CD4-positive, alpha-beta T cell treated with Interleukin-2 at 100 ng/mL for 4 hours (primary cell): ENCODE data around the gene COQ8B.
"Not testable (repeated sequence)": the region's sequence is repeated elsewhere in the genome, so short reads cannot be mapped to it uniquely, and the experiment has no call there.

Experiments used
- DNase-seq: peaks from one replicate; pipeline ENCODE4 v3.0.0-alpha.2; 2020; ENCODE audit warnings: low spot score

Gene COQ8B

DNA sequence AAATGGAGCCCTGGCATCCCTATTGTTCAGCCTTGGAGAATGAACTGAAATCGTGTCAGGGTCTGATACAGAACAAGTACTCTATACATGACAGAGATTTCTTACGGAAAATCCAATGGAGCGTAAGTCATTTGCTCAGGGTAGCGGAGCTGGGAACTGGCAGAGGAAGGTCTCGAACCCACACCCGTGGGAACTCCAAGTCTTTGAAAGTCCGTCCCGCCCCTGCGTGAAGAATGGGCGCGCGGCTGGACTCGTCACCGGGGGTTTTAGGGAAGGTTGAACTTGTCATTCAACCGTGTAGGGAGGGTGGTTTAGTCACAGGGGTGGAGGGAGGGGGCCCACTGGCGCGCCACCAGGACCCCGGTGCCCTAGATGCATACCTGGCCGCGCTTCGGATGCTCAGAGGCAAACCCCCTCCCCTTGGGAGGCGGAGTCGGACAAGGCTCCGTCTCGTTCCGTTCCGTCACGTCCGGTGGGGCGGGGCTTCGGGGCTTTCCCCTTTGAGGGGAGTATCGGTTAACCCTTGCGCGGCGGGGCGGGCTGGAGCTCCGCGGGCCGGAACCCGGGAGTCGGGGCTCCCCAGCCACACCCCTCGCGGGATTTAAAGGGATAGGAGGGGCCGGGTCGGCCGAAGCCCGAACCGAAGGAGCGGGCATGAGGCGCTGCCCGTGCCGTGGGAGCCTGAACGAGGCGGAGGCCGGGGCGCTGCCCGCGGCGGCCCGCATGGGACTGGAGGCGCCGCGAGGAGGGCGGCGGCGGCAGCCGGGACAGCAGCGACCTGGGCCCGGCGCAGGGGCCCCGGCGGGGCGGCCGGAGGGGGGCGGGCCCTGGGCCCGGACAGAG, at the start of gene COQ8B, which contains the start of gene ITPKC:
COQ8B (minus strand) TSS at position 405 of the 843 bp plus-strand sequence. CDS start 2,254 bp downstream, outside the sequence.
ITPKC (plus strand) TSS at position 631 of the 843 bp plus-strand sequence; CDS start at position 655, 24 bp downstream.
- DNase-seq, result peak; percentile 99

DNA sequence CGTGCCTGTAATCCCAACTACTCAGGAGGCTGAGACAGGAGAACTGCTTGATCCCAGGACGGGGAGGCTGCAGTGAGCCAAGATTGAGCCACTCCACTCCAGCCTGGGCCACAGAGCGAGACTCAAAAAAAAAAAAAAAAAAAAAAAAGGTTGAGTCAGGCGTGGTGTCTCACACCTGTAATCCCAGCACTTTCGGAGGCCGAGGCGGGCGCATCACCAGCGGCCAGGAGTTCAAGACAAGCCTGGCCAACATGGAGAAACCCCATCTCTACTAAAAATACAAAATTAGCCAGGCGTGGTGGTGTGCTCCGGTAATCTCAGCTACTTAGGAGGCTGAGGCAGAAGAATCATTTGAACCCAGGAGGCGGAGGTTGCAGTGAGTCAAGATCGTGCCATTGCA, 49.7 kb upstream of the COQ8B start:
- not testable (repeated sequence) for DNase-seq

DNA sequence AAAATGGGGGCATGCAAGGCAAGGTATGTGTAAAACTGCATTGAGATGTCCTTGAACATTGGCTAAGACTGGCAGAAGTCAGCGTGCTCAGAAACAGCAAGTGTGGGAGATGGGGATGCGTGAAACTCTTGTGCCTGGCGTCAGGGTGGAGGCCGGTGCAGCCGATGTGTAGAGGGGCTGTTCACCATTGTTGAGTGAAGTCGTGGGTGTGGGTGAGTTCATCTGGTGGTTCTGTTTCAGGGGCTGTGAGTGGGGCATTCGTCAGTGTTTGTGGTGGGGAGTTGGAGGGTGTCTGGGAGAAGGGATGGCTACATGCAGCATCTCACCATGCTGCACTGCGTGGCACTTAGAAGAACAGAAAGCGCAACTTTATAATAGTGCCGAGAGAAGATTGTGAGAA, 47.3 kb upstream of the COQ8B start:
- DNase-seq, result no peak

GRCh38 chr19:40763526-40763925, 46.8 kb upstream of the COQ8B start:
- no peak for DNase-seq

GRCh38 chr19:40762754-40763470, 46.2 kb upstream of the COQ8B start:
- DNase-seq, result no peak

GRCh38 chr19:40759352-40759751, 42.7 kb upstream of the COQ8B start:
- DNase-seq, result no peak

DNA sequence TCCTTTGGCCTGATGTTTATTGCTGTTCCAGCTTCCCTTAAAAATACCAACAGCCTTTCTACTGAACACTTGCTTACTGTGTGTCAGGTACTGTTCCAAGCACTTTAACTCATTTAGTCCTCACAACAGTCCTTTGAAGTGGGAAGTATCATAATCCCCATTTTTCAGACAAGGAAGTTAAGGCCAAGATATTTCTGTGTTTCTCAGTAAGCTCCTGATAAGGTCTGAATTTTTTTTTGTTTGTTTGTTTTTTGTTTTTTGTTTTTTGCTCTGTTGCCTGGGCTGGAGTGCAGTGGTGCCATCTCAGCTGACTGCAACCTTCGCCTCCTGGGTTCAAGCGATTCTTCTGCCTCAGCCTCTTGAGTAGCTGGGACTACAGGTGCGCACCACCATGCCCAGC, 41.8 kb upstream of the COQ8B start:
- DNase-seq, result no peak

DNA sequence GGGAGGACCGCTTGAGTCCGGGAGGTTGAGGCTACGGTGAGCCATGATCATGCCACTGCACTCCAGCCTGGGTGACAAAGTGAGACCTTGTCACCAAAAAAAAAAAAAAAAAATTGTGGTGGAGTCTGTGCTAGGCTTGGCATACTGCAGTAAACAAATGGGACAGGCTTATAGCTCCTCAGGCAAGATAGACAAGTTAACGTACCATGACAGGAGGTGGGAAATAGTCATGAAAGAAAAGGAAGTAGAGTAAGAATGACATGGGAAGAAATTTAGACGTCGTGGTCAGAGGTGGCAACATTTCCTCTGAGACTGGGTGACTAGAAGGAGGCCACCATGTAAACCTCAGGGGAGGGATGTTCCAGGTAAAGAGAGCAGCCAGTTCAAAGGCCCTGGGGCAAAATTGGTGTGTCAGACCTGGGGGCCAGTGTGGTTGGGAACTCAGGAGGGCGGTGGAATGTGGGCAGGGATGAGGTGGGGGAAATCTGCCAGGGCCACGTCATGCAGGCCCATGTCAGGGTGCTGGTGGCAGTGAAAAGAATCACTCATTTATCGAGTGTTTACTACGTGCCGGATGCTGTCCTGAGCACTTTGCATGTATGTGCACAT, 39.9 kb upstream of the COQ8B start:
- peak; percentile 48 for DNase-seq

- no peak for DNase-seq
Observed at GRCh38 chr19:40755791-40756190, 39.1 kb upstream of the COQ8B start.

DNA sequence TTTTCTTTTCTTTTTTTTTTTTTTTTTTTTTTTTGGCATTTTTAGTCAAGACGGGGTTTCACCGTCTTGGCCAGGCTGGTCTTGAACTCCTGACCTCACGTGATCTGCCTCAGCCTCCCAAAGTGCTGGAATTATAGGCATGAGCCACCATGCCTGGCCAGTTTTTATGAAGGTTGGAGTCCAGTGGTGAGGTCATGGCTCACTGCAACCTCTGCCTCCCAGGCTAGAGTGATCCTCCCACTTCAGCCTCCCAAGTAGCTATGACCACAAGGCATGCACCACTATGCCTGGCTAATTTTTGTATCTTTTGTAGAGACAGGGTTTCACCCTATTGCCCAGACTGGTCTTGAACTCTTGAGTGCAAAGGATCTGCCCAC, 38.5 kb upstream of the COQ8B start:
- DNase-seq, result no peak

- DNase-seq, result peak; percentile 31
Observed at GRCh38 chr19:40754611-40755247, 38.0 kb upstream of the COQ8B start.

DNA sequence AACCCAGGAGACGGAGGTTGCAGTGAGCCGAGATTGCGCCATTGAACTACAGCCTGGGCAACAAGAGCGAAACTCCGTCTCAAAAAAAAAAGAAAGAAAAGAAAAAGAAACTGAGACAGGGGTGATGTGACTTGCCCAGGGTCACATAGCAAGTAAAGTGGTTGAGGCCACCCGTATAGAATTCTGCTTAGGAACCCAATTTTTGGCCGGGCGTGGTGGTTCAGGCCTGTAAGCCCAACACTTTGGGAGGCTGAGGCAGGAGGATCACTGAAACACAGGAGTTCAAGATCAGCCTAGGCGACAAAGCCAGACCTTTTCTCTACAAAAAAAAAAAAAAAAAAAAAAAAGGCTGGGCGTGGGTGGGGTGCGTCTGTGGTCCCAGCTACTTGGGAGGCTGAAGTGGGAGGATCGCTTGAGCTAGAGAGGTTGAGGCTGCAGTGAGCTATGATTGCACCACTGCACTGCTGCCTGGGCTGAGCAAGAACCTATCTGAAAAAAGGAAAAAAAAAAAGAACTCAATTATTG, 35.6 kb upstream of the COQ8B start:
- no peak for DNase-seq

- DNase-seq, result peak; percentile 97
Observed at GRCh38 chr19:40750874-40751537, 34.3 kb upstream of the COQ8B start, which contains the start of gene SNRPA. Gene SNRPA, plus strand, starts transcription at chr19:40751203. Its CDS starts 206 bp downstream, at chr19:40751409.

DNA sequence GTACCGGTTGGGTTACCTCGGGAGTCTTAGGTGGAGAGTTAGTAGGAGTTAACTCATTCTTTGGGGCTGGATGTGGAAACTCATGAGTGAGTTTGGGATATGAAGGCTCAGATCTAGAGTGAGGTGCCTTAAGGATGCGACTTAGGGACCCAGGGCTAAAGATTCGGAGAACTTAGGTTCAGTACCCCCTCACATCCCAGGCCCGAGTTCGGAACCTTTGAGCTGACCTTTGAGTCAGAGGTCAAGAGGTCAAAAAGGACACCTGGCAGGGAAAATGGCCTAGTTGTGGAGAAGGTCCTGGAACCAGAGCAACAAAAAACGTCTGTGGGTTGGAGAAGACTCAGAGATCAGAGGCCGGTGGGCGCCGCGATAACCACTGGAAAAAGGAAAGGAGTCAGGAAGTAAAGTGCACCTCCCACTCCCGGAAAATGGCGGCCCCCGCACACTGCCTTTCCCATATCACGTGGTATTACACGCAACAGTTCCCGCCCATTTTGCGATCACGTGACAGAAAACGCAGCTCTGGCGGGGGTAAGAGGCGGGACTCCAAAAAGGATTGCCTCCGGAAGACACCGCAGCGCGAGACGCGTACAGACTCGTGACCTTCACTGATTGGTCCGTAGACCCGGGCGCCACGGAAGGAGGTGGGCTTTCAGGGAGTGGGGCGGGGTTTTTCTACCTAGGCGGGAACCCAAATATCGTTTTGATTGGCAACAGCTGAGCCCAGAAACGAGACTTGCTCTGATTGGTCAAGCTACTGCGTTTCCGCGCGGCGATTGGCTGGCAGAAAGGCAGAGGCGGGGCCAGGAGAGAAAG, 33.6 kb upstream of the COQ8B start, which contains the start of gene ACTMAP:
ACTMAP (minus strand) TSS at position 420 of the 816 bp plus-strand sequence. CDS start 674 bp downstream, outside the sequence.
- DNase-seq, result peak; percentile 100

DNA sequence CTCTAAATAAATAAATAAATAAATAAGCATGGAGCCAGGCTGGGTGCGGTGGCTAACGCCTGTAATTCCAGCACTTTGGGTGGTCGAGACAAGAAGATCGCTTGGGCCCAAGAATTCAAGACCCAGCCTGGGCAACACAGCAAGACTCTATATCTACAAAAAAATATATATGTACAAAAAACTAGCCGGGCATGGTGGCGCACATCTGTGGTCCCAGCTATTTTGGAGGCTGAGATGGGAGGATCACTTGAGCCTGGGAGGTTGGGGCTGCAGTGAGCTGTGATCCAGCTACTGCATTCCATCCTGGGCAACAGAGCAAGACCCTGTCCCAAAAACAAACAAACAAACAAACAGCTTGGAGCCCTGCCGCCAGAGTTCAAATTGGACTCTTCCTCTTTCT, 30.9 kb upstream of the COQ8B start:
- no peak for DNase-seq

- DNase-seq, result no peak
Observed at GRCh38 chr19:40745402-40745780, 28.7 kb upstream of the COQ8B start.

- DNase-seq, result peak; percentile 35
Observed at GRCh38 chr19:40744554-40745401, 28.1 kb upstream of the COQ8B start.

- DNase-seq, result no peak
Observed at GRCh38 chr19:40743926-40744325, 27.2 kb upstream of the COQ8B start.

DNA sequence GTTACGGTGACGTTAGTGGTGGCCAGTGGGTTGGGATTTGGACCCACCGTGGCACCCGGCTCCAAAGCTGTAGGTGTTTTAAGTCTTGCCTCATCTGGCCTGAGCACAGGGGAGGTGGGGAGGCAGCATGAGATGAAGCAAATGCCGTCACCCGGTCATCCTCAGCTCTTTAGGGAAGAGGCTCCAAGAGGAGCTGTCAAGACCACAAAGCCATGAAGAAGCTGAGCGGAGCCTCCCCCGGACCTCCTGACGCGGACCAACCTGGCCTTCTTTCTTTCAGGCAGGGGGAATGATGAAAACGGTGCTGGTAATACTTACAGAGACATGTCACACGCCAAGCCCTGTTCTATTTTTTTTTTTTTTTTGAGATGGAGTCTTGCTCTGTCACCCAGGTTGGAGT, 26.2 kb upstream of the COQ8B start:
- no peak for DNase-seq
